GM21529 (cell line): ENCODE measurements around the gene RAB21.
"Not testable (repeated sequence)": the region's sequence is repeated elsewhere in the genome, so short reads cannot be mapped to it uniquely, and the experiment has no call there.

Experiments
- ATAC-seq: cut with Tn5 transposase; IDR thresholded peaks from one replicate; pipeline ENCODE4 v1.9.1; 2021; ENCODE audit not compliant: unreplicated experiment

The RAB21 gene

GRCh38 chr12:71749666-71750065, 5.0 kb upstream of the RAB21 start:
- ATAC-seq: no peak

- no peak for ATAC-seq
Measured at GRCh38 chr12:71752891-71753290, 1.8 kb upstream of the RAB21 start.

- peak; percentile 50 for ATAC-seq
Measured at GRCh38 chr12:71755146-71755892, 656 bp downstream of the RAB21 start.

GRCh38 chr12:71756054-71756690, 1.5 kb downstream of the RAB21 start:
- ATAC-seq: no peak

GRCh38 chr12:71759941-71760340, 5.3 kb downstream of the RAB21 start:
- ATAC-seq: no peak

- no peak for ATAC-seq
Measured at GRCh38 chr12:71760471-71760870, 5.8 kb downstream of the RAB21 start.

GRCh38 chr12:71761354-71761753, 6.7 kb downstream of the RAB21 start:
- not testable (repeated sequence) for ATAC-seq

GRCh38 chr12:71763677-71764379, 9.2 kb downstream of the RAB21 start:
- ATAC-seq: no peak

GRCh38 chr12:71764587-71765321, 10.1 kb downstream of the RAB21 start:
- no peak for ATAC-seq

GRCh38 chr12:71766202-71766601, 11.5 kb downstream of the RAB21 start:
- no peak for ATAC-seq

GRCh38 chr12:71767183-71767582, 12.5 kb downstream of the RAB21 start:
- no peak for ATAC-seq

GRCh38 chr12:71768900-71769299, 14.2 kb downstream of the RAB21 start:
- ATAC-seq: peak; percentile 48

- ATAC-seq: no peak
Measured at GRCh38 chr12:71771069-71771468, 16.4 kb downstream of the RAB21 start.

- ATAC-seq: no peak
Measured at GRCh38 chr12:71772735-71773134, 18.1 kb downstream of the RAB21 start.

- ATAC-seq: no peak
Measured at GRCh38 chr12:71780237-71780822, 25.7 kb downstream of the RAB21 start.

GRCh38 chr12:71782017-71782416, 27.4 kb downstream of the RAB21 start:
- ATAC-seq: no peak

- no peak for ATAC-seq
Measured at GRCh38 chr12:71786829-71787228, 32.2 kb downstream of the RAB21 start.

GRCh38 chr12:71787580-71787979, 32.9 kb downstream of the RAB21 start:
- no peak for ATAC-seq

- ATAC-seq: no peak
Measured at GRCh38 chr12:71790331-71790730, 35.7 kb downstream of the RAB21 start.

GRCh38 chr12:71791473-71792150, 36.9 kb downstream of the RAB21 start:
- no peak for ATAC-seq
